HG03439 (cell line): ENCODE measurements around the gene SLC35F1.

ENCODE experiments used
- ATAC-seq: cut with Tn5 transposase; IDR thresholded peaks from one replicate; pipeline ENCODE4 v1.9.1; 2021; ENCODE audit warnings: mild to moderate bottlenecking, moderate library complexity; ENCODE audit not compliant: unreplicated experiment

The SLC35F1 gene

GRCh38 chr6:118335325-118335816, 428.3 kb downstream of the SLC35F1 start:
- ATAC-seq, result no peak

- ATAC-seq, result no peak
Observed at GRCh38 chr6:118344014-118344670, 437.1 kb downstream of the SLC35F1 start.

GRCh38 chr6:118350881-118351430, 443.9 kb downstream of the SLC35F1 start:
- no peak for ATAC-seq

- no peak for ATAC-seq
Observed at GRCh38 chr6:118353564-118353963, 446.5 kb downstream of the SLC35F1 start.

- peak; percentile 96 for ATAC-seq
Observed at GRCh38 chr6:118354641-118355040, 447.6 kb downstream of the SLC35F1 start.

- no peak for ATAC-seq
Observed at GRCh38 chr6:118356054-118356453, 449.0 kb downstream of the SLC35F1 start.

- no peak for ATAC-seq
Observed at GRCh38 chr6:118356686-118357085, 449.6 kb downstream of the SLC35F1 start.
